Measurements from ENCODE around the gene STK4.

Gene STK4

DNA sequence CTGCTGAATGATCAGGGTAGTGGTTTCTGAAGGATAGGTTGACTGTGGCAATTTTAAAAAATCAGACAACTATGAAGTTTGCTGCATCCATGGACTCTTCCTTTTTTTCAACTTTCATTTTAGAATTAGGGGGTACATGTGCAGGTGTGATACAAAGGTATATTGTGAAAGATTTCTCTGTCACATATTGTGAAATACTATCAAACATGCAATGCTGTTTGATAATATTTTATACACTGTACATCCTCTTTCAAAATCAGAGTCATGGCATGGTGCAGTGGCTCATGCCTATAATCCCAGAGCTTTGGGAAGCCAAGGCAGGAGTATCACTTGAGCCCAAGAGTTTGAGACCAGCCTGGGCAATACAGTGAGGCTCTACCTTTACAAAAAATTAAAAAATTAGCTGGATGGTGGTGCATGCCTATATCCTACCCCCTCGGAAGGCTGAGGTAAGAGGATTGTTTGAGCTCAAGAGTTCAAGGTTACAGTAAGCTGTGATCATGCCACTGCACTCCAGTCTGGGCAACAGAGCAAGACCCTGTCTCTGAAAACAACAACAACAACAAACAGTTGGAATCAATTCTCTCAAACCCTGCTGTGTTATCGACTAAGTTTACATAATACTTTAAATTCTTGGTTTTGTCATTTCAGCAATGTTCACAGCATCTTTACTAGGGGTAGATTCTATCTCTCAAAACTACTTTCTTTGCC is 153.4 kb downstream of the STK4 start:
- DNase-seq: no peak

DNA sequence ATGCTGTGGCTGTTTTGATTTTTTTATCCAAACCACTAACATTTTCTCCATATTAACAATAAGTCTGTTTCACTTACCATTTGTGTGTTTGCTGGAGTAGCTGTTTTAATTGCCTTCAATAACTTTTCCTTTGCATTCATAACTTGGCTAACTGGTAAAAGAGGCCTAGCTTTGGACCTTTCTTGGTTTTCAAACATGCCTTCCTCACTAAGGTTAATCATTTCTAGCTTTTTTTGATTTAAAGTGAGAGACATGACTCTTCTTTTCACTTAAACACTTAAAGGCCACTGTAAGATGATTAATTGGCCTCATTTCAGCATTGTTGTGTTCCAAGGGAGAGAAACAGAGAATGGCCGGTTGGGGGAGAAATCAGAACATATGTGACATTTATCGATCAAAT is 155.1 kb downstream of the STK4 start:
- DNase-seq: no peak

DNA sequence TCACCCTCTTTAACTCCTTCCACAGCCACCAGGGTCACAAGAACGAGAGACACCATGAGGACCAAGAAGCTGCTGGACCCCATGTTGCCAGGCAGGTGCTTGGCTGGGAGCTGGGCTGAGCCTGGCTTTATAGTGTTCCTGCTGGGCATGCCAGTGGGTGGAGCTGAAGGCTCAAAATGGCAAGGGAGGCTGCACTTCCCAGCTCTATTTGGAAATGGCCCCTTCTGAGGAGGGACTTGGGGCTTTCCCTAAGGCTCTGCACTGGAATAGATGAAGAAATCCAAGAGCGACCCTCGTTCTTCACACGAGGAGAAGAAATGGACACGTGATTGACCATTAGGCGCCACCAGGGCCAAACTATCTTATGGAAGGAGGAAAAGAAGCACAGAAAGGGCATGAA is 158.1 kb downstream of the STK4 start, which contains the start of gene WFDC12:
TSS of gene WFDC12 (minus strand) at position 101 of the 400 bp plus-strand sequence. CDS start at position 83, 18 bp downstream.
- DNase-seq: no peak

DNA sequence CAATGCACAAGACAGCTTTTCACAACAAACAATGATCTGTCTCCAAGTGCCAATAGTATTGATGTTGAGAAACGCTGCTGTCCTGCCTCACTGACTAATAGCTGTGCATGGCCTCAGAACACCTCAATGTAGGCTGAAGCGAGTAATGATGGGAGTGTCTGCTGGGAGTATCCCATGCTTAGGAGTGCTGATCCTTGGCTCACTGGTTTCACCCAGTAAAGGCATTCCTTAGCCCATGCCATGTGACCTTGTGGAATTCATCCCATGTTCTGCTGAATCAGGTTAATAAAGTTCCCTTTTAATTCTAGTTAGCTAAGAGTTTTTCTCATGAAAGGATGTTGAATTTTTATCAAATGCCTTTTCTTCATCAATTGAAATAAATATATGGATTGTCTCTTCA is 161.8 kb downstream of the STK4 start:
- no peak for DNase-seq
